Left renal cortex interstitium (tissue), 4 donors: Measurements from ENCODE around the gene KRT85. TPM values are rescaled to one million over a fixed set of nuclear protein-coding genes. Genes with fewer than 3 reads are reported as not detected.

Experiments used
- DNase-seq, 4 donors: peaks; one replicate each; pipeline ENCODE4 v3.0.0-alpha.2; 2013; ENCODE audit warnings: low read depth in 4 of 4, low spot score in 2 of 4, missing footprints in 1 of 4
- polyA plus RNA-seq, 4 donors: library from polyadenylated mRNA; unstranded; fragments of 120-200 nt; gene quantifications; one replicate each; pipeline ENCODE4 v1.2.1, GENCODE V29; 2013; ENCODE audit not compliant: insufficient read length in 4 of 4

Gene KRT85
- polyA plus RNA-seq, 4 donors: not detected

DNA sequence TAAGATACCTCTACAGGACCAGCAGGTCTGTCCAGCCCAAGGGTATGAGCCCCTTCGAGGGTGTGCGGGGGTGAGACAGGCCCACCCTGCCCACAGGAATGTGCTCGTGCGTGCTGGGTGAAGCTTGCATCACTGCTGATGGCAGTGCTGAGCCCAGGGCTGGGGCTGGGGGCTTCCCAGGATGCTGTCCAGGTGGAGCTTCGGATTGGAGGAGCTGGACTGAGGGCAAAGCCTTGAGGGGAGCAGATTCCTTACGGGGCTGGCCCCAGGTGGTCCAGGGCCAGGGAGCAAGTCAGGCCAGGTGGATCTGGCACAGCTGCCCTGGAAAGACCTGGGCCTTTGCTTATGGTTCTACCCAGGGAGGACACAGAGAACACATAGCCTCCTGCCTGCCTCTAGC is 2.5 kb upstream of the KRT85 start:
- DNase-seq: no peak

GRCh38 chr12:52369211-52369610 is 1.9 kb upstream of the KRT85 start:
- no peak for DNase-seq

DNA sequence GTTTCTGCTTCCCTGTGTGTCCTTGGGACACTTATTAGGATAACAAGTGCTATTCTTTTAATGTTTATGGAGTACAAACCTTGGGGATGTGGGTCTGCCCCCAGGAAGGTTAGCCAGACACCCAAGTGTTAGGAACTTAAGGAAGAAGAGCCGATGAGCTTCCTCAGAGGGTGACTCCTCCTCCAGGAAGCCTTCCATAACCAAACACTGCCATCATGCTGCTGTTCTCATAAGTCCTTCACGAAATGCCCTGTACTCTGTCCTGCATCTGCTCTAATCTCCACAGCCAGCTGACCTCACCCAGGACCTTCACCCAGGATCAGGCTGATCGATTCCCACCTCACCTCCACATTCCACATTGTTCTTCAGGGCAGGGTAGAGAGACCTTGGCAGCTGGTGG is 1.2 kb upstream of the KRT85 start:
- DNase-seq: no peak

- DNase-seq: no peak
Observed at GRCh38 chr12:52367876-52368275, 595 bp upstream of the KRT85 start.

GRCh38 chr12:52364901-52365489 is 2.3 kb downstream of the KRT85 start:
- no peak for DNase-seq

DNA sequence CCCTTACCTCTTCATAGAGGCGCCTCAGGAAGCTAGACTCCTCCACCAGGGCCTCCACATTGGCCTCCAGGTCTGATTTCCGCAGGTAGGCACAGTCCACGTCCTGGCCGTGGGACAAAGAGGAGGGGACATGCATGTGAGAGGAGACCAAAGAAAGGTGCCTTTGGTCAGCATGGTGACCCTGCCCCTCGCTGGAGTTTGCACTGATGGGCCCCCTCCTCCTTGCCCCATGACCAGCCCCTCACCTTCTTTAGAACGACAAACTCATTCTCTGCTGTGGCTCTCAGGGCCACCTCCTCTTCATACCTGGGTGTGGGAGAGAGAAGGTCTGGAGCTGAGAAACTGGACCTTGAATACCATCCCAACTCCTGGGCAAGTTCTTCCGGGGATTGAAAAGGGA is 3.2 kb downstream of the KRT85 start:
- no peak for DNase-seq

DNA sequence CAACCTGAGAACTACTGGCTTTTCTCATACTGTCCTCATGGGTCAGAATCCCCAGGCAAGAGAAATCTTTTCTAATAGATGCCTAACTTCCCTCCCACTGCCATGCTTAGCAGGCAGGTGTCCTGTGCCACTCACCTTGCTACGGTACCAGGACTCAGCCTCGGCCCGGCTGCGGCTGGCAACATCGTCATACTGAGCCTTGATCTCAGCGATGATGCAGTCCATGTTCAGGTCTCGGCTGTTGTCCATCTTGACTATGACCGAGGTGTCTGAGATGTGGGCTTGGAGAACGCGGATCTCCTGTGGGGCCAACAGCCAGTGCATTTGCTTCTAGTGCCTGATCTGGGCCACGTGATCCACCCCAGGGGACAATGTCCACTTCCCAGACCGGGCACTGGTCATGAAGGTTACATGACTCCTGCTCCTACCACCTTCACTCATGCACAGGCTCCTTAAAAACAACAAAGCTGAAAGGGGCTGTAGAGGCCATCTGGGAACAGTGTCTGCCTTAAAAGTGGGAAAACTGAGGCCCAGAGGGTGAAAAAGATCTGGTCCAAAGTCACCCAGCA is 4.1 kb downstream of the KRT85 start:
- DNase-seq: no peak

GRCh38 chr12:52362118-52362726 is 5.1 kb downstream of the KRT85 start:
- DNase-seq: peak in 1 of 4 donors; percentile 2

DNA sequence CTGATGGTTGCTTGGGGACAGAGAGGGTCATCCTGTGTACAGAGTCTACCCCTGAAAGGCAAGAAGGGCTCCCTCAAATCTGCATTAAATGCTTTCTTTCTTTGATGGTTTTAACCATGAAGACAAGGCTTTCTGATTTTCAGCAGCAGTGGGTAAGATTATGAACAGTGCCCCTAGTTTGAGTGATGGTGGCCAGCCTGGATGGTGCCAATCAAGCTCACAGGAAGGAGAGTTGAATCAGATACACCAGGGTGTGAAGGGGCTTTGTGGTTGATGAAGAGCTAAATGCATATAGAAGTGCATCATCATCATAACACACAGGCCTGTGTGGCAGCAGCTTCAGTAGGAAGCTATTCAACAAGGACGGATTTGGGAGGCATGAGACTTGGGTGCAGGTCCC is 5.7 kb downstream of the KRT85 start:
- no peak for DNase-seq

- no peak for DNase-seq
Observed at GRCh38 chr12:52360663-52361271, 6.5 kb downstream of the KRT85 start.

GRCh38 chr12:52360106-52360662 is 7.1 kb downstream of the KRT85 start:
- no peak for DNase-seq

- no peak for DNase-seq
Observed at GRCh38 chr12:52359621-52360061, 7.6 kb downstream of the KRT85 start.

DNA sequence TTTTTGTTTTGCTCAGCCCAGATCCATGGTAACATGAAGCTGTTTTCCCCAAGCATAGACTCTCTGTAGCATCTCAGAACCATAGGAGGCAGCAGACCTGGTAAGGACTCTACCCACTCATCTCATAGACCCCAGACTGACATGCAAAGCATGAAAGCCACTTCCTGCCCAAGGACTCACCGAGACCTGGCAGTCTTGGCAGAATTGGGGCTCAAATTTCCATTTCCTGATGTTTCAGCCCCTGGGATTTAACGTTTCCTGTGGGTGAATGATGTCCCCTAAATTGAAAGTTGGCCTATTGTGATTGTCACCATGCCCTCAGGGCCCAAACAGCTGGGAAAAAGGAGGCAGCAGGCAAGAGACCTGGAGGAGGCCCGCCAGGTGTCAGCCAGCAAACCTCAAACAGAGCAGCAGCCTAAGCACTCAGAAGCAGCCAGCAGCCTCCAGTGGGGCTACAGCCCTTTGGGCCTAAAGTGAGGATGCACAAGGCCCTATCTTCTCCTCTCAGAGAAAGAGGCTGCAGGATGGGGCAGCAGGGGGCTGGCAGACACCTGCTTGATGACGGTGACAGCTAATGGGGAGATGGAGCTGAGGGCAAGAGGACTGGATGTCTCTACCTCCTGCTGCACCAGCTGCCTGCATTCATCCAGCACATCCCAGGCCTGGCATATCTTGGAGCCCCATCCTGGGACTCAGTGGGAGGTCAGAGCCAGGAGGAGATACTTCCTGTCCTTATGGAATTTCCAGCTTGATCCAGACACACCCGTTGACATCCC is 8.5 kb downstream of the KRT85 start:
- no peak for DNase-seq

DNA sequence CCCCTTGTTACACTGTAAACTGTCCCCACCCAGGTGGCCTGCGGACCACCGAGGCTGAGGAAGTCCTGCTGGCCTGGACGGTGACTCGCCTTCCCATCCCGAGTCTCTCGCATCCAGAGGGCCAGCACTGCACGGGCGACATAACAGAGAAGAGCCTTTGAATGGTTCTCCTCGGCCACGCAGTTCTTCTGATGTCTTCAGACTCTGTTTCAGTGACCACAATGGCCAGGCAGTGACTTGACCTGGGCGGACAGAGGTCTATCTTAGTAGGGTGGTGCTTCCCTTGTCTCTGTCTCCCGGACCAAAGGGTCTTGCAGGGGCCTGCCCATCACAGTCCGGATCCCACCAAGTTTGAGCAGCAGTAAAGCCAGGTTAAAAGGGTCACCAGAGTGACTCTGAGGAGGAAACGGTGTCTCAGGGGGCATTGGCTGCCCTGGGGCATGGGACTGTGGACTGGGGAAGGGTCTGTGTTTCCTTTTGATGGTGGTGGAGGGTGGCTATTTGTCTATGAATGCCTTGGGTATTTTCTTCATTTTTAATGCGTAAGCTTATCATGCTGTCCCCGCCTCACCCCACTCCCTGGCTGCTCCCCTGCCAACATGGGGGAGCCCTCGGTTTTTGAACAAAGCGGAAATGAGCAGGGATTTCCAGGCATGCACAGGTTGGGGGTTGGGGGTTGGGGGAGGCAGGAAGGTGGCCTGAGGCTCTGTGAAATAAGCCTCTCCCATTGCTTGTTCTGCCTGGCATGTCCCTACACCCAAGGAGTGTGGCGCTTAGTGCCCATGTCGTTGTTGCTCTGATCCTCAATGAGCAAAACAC is 10.3 kb downstream of the KRT85 start:
- DNase-seq: no peak

DNA sequence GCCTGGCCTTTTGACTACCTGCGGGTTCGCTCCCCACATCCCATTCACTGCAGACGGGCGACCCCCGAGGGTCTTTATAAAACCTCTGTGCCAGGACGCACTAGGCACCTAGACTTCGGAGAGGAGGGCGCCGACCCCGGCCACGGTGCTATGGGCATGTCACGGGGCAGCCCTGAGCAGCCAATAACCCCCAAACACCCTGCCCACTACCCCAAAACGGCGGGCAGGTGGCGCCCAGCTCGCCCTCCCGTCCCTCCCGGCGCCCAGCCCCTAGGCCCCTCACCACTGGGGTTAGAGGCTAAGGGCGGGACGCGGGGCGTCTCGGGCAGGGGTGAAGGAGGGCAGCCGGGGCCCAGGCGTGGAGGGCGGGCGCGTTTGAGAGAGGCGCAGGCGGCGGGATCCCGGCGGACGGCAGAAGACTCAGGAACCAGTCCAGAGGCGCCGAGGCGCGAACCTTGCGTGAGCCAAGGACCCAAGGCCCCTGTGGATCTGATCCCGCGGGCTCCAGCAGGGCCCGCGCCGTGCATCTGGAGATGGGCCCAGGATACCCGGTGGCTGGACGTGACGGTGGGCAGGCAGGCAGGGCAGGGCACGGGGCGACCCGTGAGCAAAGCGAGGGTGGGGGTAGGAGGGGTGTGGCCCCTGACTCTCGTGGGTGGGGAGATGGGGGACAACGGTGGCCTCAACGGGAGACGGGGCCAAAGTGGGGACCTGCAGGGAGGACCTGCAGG is 11.1 kb downstream of the KRT85 start:
- no peak for DNase-seq

DNA sequence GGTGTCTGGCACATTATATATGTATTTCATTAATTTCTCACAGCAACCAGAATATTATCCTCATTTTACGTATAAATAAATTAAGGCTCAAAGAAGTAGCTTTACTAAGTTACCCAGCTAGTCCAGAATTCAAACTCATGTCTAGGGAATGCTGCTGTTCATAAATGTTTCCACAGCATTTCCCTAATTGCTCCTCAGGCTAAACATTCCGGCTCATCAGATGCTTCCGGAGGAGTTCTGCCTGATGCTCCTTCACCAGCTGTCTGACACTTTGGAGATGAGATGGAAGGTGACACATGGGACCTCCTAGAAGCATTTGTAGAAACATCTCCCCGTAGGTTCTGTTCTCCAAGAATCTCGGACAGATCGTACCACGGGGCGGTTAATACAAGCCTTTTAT is 12.1 kb downstream of the KRT85 start:
- no peak for DNase-seq

GRCh38 chr12:52354200-52354599 is 13.1 kb downstream of the KRT85 start:
- DNase-seq: no peak

DNA sequence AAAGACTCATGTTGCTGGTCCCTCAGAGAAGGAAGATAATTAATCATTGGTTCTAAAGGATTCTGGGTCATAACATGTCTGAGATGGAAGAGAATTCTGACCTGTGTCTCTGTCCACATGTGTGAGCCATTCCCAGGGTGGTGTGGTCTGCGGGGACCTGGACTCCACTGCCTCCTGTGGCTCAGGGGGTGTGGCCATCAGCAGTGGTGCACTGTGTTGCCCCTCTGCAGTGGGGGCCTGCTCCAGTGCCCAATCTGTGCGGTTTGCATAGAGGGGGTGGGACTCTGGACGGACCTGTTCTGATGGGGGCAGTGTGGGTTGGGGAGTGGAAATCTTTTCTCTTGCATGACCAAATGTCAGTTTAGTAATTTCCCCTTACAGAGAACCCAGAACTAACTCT is 13.5 kb downstream of the KRT85 start:
- no peak for DNase-seq

GRCh38 chr12:52352951-52353350 is 14.3 kb downstream of the KRT85 start:
- DNase-seq: no peak
